Ishikawa (cell line): ENCODE results near the gene EMC10.

Experiments
- CEBPB ChIP-seq: IDR thresholded peaks from 2 replicates; pipeline ENCODE4 v1.6.1; 2012
- CREB1 ChIP-seq: IDR thresholded peaks from 2 replicates; pipeline ENCODE4 v1.6.1; 2012; ENCODE audit warnings: low read depth
- EGR1 ChIP-seq: IDR thresholded peaks from 2 replicates; pipeline ENCODE4 v1.6.1; 2012
- EP300 ChIP-seq: IDR thresholded peaks from 2 replicates; pipeline ENCODE4 v1.6.1; 2012; ENCODE audit warnings: borderline replicate concordance
- FOXM1 ChIP-seq: IDR thresholded peaks from 2 replicates; pipeline ENCODE4 v1.6.1; 2012; ENCODE audit warnings: low read depth, borderline replicate concordance
- NFIC ChIP-seq: IDR thresholded peaks from 2 replicates; pipeline ENCODE4 v1.6.1; 2012
- RAD21 ChIP-seq: IDR thresholded peaks from 2 replicates; pipeline ENCODE4 v1.6.1; 2012; ENCODE audit warnings: low read depth
- REST ChIP-seq: IDR thresholded peaks from 2 replicates; pipeline ENCODE4 v1.6.1; 2012; ENCODE audit warnings: low read depth, mild to moderate bottlenecking
- TAF1 ChIP-seq: IDR thresholded peaks from 2 replicates; pipeline ENCODE4 v1.6.1; 2012; ENCODE audit warnings: low read depth, mild to moderate bottlenecking
- TCF12 ChIP-seq: IDR thresholded peaks from 2 replicates; pipeline ENCODE4 v1.6.1; 2012; ENCODE audit warnings: low read depth
- TEAD4 ChIP-seq: IDR thresholded peaks from 2 replicates; pipeline ENCODE4 v1.6.1; 2012
- YY1 ChIP-seq: IDR thresholded peaks from 2 replicates; pipeline ENCODE4 v1.6.1; 2012; ENCODE audit warnings: low read depth
- ZBTB7A ChIP-seq: IDR thresholded peaks from 2 replicates; pipeline ENCODE4 v1.6.1; 2012; ENCODE audit warnings: low read depth
- TF ChIP-seq, protein P1 (sequence below): IDR thresholded peaks from 2 replicates; pipeline ENCODE4 v1.6.1; 2012
- TF ChIP-seq, protein P2 (sequence below): IDR thresholded peaks from 2 replicates; pipeline ENCODE4 v1.6.1; 2012

Gene EMC10

GRCh38 chr19:50462970-50463369 lies 13.3 kb upstream of the EMC10 start:
- TF ChIP-seq EP300 (no peak), REST (no peak), YY1 (no peak), CEBPB (no peak), CREB1 (no peak), RAD21 (no peak), TCF12 (no peak), EGR1 (no peak), NFIC (no peak), ZBTB7A (no peak), TAF1 (no peak), FOXM1 (no peak)
- TF ChIP-seq, protein P1, sequence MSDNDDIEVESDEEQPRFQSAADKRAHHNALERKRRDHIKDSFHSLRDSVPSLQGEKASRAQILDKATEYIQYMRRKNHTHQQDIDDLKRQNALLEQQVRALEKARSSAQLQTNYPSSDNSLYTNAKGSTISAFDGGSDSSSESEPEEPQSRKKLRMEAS: no peak
- TF ChIP-seq, protein P2, sequence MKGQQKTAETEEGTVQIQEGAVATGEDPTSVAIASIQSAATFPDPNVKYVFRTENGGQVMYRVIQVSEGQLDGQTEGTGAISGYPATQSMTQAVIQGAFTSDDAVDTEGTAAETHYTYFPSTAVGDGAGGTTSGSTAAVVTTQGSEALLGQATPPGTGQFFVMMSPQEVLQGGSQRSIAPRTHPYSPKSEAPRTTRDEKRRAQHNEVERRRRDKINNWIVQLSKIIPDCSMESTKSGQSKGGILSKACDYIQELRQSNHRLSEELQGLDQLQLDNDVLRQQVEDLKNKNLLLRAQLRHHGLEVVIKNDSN: no peak

DNA sequence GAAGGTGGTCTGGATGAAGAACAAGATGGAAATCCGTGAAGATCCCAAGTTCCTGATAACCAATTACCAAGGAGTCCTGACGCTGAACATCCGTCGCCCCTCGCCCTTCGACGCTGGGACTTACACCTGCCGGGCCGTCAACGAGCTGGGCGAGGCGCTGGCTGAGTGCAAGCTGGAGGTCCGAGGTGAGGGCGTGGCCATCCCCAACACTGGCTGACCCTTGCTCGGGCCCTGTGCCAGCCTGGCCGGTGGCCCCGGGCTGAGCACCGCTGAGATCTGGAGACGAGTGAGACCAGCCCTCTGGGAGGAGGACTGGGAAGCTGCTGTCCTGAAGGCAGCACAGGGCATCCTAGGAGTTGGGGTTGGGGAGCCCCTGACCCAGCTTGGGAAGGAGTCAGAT lies 12.0 kb upstream of the EMC10 start:
- no peak for TF ChIP-seq NFIC
- no peak for TF ChIP-seq RAD21
- TF ChIP-seq REST: no peak
- no peak for TF ChIP-seq CREB1
- no peak for TF ChIP-seq TEAD4
- no peak for TF ChIP-seq YY1
- no peak for TF ChIP-seq FOXM1
- TF ChIP-seq EP300: no peak
- TF ChIP-seq, protein P2: no peak
- TF ChIP-seq, protein P1: no peak
- no peak for TF ChIP-seq TAF1
- no peak for TF ChIP-seq ZBTB7A
- TF ChIP-seq EGR1: no peak
- TF ChIP-seq TCF12: no peak
- no peak for TF ChIP-seq CEBPB

GRCh38 chr19:50465000-50465399 lies 11.3 kb upstream of the EMC10 start:
- TF ChIP-seq EP300 (no peak), ZBTB7A (no peak), RAD21 (no peak)

- TF ChIP-seq RAD21 (no peak), REST (no peak), TAF1 (no peak), CREB1 (no peak), ZBTB7A (no peak), FOXM1 (no peak), TEAD4 (no peak), NFIC (no peak)
- TF ChIP-seq, protein P2: no peak
Measured at GRCh38 chr19:50465986-50466705, 10.2 kb upstream of the EMC10 start.
